GM18507 (cell line): ENCODE results near the gene CD2AP.

ENCODE experiments used
- DNase-seq: peaks from one replicate; pipeline ENCODE4 v3.0.0; 2011; ENCODE audit warnings: low read depth; ENCODE audit not compliant: insufficient read length; ENCODE audit errors: extremely low spot score
- FAIRE-seq: peaks from 2 replicates; lab custom pipeline; 2011; peaks lifted over from hg19 to GRCh38; lab: Jason Lieb, UNC

Gene CD2AP

DNA sequence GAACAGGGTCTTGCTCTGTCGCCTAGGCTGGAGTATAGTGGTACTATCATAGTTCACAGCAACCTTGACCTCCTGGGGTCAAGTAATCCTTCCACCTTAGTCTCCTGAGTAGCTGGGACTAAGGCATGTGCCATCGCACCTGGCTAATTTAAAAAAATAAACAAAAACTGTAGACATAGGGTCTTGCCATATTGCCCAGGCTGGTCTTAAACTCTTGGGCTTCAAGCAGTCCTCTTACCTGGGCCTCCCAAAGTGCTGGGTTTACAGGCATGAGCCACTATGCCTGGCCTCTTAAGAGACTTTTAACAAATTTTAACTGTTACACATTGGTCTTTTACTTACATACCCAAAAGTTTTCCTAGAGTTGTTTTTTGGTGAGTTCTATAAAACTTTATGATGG, 12.4 kb downstream of the CD2AP start:
- DNase-seq (no peak), FAIRE-seq (no peak)

DNA sequence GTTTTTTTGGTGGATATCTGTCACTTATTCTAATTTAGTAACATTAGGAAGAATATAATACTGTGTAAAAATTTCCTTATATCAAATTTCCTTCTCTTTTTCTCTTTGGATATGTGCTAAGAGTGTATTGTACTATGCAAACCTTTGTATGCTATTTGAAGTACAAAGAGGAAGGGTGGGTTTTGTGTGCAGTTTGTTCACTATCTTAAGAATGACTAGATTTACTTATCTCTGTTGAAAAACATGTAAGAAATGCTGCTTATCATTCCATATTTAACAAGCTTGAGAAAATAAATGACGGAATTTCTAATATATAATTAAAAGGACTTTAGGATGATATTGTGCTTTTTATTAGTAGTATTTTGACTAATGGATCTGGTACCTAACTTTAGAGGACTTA, 13.1 kb downstream of the CD2AP start:
- no peak for FAIRE-seq
- no peak for DNase-seq

DNA sequence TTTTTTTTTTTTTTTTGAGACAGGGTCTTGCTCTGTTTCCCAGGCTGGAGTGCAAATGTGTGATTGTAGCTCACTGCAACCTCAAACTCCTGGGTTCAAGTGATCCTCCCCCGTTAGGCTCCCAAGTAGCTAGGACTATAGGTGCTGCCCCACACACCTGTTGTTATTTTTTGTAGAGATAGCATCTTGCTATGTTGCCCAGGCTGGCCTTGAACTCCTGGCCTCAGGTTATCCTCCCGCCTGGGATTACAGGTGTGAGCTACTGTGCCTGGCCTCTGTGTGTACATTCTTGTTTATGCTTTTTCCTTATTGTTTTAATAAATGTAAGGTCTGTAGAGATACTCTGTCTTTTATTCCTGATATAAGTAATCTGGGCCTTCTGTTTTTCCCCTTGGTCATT, 14.8 kb downstream of the CD2AP start:
- FAIRE-seq, result no peak
- DNase-seq, result no peak

DNA sequence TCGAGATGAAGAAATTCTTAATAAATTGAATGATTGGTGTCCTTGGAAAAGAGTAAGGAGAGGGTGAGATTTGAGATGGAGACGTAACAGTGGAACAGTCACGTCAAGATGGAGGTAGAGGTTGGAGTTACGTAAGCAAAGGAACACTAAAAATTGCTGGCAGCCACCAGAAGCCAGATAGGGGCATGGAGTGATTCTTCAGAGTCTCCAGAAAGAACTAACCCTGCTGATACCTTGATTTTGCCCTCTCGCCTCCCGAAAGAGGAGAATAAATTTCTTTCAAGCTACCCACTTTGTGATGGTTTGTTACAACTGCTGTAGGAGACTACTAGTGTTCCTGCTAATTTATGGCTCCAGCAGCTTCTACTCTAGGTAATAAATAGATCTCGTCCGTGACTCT, 17.6 kb downstream of the CD2AP start:
- DNase-seq, result no peak
- FAIRE-seq, result no peak

DNA sequence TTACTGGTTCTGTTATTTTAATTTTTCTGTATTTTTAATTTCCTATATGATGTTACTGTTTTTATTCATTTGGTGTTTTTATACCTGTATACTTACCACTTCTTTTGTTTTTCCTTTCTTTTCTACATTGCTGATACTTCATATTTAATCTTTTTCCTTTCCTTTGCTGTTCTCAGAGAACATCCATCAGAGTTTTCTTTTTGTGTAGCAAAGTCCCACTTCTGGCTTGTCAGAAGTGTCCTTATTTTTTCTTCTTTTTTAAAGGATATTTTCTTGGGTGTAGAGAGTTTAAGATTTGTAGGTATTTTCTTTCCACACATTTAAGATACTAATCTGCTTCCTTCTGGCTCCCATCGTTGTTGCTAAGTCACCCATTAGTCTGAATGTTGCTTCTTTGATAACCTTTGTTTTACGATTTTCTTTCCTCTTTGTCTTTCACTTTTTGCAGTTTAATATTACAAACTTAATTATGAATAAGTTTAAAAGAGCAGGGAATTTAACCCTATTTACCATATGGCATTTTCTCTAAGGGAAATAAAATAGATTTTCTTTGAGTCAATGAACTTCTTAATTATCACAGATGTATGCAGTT, 18.5 kb downstream of the CD2AP start:
- no peak for DNase-seq
- FAIRE-seq, result no peak

DNA sequence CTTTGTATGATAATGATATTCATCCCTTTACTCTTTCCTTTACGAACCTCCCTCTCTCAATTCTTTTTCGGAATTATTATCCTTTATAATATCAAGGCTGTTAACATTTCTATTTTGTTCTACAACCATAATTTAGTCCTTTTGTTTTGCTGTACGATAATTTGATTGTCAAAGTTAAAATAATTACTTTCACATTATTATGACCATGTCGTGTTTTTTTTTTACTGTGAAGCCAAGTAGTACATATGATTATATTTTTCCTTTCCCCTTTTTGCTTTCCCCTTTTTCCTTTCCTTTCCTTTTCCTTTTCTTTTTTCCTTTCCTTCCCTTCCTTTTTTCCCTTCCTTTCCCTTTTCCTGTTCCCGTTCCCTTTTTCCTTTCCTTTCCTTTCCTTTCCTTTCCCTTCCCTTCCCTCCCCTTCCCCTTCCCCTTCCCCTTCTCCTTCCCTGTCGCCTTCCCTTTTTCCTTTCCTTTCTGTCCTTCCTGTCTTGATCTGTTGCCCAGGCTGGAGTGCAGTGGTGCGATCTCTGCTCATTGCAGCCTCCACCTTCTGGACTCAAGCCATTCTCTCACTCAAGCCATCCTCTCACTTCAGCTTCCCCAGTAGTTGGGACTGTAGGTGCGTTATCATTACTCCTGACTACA, 19.5 kb downstream of the CD2AP start:
- DNase-seq (no peak), FAIRE-seq (no peak)

DNA sequence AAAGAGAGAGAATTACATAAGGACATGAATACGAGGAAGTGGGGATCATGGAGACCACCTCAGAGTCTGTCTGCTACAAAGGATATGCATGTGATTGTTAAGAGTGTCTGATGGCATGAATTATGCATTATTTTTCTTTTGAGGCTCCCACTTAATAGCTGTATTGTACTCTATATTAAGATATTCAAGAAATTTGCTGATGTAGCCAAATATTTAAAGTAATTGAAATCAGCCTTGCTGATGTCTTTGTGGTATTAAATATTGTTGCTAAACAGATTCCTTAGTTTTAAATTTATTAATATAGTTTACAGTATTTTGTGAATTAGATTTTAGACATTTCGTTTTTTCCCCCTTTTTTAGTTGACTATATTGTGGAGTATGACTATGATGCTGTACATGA, 25.3 kb downstream of the CD2AP start:
- FAIRE-seq (no peak), DNase-seq (no peak)

DNA sequence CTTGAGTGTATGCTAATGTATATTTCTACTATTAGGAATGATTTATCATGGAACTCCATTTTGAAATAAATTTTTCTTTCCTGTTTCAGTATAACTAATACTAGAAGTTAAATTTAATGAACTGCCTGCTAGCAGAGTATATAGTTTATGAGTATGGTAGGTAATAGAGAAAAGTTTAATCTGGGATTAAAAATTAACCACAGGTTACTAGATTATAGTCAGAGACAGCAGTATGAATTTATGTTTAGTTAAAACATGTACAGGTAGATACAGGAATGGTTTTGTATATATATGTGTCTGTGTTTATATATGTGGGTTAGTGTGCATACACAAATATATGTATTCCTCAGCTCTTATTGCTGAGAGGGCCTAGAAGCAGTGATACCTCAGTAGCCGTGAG, 32.3 kb downstream of the CD2AP start:
- FAIRE-seq (no peak), DNase-seq (no peak)

DNA sequence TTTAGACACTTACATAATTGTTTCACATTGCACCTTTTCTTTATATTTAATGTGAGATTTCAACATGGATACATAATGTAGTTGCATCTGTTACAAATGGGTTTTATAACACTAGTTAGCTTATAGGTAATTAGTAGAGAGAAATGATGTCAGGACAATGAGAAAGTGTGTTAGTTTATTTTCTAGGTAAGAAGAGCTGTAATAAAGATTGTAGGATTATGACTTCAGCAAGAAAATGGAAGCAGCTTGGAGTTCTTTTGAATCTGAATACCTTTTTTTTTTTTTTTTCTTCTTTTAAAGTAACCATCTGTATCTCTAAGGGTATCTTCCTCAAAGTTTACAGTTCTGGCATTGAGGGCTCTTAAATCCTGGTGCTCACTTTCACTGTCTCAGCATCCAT, 35.3 kb downstream of the CD2AP start:
- no peak for FAIRE-seq
- no peak for DNase-seq

DNA sequence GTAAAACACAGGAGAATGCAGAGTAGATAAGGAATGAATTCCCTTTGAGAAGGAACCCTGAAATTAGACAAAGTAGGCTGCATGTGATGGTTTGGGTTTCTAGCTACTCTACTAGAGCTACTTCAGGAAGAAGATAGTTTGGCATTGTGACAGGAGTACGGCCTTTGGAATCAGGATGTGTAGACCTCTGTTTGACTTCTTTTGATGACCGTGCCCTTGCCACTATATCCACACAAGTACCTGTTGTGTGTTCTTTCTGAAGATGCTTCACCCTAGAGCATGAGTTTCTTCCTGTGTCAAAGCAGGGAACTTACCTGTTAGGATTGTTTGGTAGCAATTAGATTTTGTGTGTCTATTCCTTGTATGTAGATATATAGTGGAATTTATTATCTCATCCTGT, 41.7 kb downstream of the CD2AP start:
- DNase-seq (no peak), FAIRE-seq (peak; percentile 57)

DNA sequence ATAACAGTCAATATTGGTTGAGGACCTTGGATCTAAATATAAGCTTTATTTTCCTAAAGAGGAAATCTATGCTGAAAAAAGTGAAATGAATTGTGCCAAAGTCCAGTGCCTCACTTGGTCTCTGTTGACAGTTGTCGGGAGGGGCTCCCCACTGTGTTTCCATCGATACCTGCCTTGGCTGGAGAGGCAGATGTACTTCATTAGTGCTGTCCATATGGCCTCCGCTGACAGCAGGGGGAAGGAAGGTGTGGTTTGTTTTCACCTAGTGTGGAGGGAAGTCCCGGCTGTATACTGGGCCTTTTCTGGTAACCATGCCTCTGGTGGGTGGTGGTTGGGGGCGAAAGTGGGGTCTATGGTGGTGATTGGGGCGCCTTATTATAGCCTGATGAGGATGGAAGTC, 42.7 kb downstream of the CD2AP start:
- no peak for FAIRE-seq

DNA sequence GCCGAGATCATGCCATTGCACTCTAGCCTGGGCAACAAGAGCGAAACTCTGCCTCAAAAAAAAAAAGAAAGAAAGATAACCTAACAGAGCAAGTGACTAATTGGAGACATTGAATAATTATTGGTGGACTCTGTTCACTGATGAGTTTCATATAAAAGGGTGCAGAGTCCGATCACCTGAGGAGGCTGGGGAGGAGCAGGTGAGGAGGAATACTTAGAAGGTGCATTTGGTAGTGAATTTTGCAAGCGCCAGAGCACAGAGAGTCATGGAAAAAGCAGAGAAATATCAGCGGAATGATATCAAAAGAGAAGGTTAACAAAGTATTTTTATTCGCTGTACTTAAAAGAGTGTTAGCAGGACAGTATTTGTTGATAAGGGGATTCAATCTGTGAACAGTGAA, 44.4 kb downstream of the CD2AP start:
- FAIRE-seq (no peak), DNase-seq (no peak)

More for the DNA sequence above, 42.7 kb downstream of the CD2AP start:
- no peak for DNase-seq

DNA sequence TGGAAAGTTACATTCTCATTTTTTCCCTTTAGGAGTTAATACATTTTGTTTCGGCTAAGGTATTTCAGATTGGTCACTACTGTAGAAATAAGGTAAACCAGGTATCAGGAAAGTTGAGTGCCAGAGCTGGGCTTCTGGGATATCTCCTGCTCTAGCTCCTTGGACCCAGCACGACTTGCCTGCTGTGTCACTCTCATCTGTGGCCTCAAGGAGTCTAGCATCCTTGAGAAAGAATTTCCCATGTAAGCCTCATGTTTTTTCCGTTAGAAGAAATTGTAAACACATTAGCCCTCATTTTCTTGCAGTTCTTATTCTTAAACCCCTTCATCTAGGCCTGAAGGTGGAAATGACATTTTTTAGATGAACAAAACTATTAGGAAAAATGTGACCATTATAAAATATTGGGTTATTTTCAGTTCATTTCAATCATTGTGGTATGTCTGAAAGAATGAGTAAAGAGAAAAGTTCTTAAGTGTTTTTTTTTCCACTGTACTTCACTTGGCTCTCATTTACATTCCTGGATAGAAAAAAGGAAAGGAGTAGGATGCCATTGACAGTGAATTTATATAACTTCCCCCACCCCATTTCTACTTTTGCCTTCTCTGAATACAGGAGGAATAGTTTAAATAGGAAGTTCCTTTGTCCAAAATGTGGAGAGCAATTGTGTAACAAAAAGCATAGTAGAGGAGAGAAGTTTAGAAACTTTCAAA, 46.7 kb downstream of the CD2AP start:
- FAIRE-seq, result no peak
- no peak for DNase-seq

DNA sequence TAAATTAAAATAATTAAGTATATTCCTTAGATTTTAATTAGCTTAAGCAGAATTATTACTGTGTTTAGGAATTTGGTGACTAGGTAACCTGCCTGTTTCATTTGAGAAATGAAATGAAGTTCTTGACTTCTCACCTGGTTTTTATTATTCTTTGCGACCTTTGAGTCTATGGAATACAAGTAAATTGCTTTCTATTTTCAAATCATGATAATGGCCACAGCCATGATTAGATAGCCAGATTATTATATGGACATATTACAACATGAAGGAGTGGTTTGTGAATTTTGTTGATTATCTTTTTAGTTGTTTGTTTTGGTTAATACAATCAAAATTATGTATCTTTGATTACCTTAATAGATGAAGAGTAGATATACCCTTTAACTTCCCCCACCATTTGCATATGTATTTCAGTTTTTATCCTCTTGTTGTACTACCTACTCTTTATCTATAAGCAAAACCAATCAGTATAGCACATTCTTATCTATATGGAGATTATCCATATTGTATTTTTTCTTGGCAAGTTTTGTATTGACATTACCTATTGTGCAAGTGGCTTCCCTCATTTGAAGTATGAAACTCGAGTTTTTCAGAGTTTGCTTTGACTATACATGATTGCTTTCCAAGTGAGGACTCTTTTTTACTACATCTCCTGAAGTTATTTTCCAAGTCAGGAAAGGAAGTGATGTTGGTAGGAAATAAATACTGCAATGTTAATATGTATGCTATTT, 47.9 kb downstream of the CD2AP start:
- DNase-seq (no peak), FAIRE-seq (no peak)

DNA sequence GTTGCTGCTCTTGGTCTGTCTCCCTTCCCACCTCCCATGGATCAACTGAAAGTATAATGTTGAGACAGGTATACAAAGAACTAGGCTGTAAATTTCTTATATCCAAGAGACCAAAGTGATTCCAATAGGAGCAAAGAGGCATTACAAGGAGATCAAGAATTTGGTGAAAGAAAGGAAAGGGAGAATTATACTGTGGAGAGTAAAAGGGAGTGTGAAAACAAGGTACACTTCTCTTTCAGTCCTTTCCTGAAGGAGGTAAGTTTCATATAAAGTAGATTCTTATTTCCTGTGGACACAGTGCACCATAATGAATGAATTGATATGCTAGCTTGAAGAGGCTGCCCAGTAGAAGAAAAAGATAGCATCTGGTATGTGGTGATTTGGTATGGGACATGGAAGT, 49.7 kb downstream of the CD2AP start:
- DNase-seq (no peak), FAIRE-seq (no peak)

DNA sequence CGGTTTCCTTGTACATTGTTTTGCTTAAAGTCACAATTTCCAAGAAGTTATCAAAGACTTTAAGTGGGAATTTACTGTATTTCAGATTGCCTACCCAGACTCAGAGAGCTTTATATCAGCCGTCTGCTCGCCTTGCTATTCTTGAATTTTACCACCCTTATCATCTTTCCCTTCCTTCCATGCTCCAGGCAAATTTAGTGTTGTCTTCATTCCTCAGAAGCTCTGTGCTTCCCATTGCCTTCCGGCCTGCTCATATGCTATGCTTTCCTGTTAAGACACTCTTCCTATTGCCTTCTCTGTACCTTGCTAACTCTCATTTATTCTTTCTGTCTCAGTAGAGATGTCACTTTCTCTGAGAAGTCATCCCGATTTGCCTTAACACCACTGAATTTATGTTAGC, 52.1 kb downstream of the CD2AP start:
- no peak for DNase-seq
- no peak for FAIRE-seq

DNA sequence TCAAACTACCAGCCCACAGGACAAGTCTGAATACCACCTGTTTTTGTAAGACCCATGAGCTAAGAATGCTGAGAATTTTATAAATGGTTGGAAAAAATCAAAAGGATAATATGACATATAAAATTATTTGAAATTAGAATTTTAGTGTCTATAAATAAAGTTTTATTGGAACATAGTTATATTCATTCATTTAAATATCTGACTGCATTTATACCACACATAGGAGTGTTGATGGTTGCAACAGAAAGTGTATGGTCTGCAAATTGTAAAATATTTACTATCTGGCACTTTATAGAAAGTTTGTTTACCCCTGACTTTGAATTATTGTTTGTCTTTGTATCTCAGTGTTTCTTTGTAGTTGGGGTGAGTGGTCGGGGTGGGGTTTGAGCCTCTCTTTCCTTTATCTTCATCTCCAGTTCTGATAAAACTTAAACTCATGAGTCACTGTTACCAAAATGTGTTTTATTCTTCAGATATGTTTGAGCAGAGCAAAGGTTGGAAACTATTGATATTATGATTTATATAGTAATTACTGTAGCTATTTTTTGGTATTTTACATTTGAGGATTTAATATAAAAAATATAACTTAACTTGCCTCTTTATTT, 55.5 kb downstream of the CD2AP start:
- FAIRE-seq (no peak), DNase-seq (no peak)

DNA sequence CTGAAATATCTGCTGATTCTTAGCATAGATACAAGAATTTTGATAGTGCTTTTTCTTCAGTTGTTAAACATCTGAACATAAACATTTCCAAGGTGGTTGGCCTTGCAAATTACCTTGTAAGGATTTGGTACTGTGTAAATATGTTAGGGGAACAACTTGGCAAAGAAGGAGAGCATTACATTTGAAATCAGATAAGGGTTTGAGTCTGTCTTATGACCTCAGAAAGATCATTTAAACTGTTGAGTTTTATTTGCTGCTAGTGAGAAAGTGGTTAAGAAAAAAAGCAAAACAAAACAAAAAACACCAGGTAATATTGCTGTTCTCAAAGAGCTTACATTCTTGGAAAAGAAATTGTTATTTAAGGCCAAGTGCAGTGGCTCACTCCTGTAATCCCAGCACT, 56.5 kb downstream of the CD2AP start:
- no peak for DNase-seq
- no peak for FAIRE-seq

DNA sequence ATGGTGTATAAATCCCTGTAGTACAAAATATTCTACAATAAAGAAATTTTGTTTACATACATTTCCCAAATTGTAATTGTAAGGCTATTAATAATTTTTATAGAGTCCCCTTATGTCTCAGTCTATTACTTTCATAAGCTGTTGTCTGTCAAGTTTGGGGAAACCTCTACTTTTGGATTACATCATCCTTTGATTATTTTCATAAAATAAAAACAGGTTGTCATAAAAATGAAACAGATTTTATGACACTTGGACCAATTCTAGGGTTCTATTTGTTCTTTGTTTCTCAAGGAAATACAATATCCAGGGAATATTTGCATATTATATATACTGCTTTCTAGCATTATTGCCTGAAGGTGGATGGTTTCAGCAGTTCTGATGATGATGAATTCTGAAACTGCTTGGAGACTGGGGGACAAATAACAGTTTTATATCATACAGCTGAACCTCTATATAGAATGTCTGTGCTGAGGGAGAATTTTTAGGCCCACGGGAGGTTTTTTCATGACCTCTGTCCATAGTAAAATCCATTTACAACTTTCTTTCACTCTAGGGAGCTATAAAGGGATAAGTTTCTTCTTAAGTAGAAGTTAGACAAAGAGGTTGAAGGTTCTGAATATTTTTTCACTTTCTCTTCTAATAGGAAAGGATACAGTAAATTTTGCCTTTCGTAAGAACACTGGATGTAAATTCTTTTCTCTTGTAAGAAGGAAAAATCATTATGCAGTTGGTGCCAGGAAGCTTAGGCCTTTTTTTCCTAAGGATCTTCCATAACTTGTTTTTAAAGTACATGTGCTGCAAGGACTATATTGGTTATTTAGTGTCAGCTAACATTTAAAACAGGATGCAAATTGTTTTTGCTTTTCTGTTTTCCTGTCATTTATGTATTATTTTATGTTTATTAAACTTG, 58.0 kb downstream of the CD2AP start:
- FAIRE-seq (no peak), DNase-seq (no peak)
